Activated CD4-positive, alpha-beta T cell treated with anti-CD3 and anti-CD28 coated beads for 24 hours (primary cell): ENCODE results near the gene MPPE1.
"Not testable (repeated sequence)": the region's sequence is repeated elsewhere in the genome, so short reads cannot be mapped to it uniquely, and the experiment has no call there.

Experiments used
- DNase-seq, 2 donors: peaks; one replicate each; pipeline ENCODE4 v3.0.0-alpha.2; 2020; ENCODE audit warnings: low read depth in 2 of 2

Gene MPPE1

DNA sequence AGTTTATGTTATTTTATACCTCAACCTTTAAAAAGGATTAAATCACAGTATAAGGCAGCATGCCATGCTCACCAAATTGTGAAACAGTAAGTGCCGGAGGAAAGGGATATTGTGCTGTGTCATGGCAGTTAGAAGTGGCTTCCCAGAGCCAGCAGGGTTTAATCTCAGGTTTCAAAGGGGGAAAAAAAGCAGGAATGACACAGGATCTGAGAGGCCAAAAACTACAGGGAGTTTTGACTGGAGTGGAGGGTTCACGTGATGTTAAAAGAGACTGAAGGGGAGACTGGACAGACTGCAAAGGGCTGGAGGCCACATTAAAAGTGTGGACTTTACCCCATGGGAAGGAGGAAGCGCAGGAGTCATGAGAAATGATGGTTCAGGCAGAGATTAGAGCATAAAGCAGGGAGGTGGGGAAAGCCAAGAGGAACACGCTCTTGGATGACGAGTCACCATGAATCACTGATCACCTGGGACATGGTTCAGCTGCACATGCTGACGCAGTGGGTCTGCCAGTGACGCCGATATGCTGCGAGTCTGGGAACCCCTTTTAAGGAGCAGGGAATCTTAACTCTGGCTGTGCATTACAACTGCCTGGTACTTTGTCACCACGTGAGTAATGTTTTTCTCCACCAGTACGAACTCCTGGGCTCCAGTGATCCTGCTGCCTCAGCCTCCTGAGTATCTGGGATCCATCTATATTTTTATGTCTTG lies 50.8 kb downstream of the MPPE1 start:
- DNase-seq = no peak

- not testable (repeated sequence) for DNase-seq
These were observed 53.6 kb downstream of the MPPE1 start for GRCh38 chr18:11854554-11854953.

GRCh38 chr18:11851806-11852337 lies 56.2 kb downstream of the MPPE1 start:
- peak in 1 of 2 donors; percentile 21 for DNase-seq

DNA sequence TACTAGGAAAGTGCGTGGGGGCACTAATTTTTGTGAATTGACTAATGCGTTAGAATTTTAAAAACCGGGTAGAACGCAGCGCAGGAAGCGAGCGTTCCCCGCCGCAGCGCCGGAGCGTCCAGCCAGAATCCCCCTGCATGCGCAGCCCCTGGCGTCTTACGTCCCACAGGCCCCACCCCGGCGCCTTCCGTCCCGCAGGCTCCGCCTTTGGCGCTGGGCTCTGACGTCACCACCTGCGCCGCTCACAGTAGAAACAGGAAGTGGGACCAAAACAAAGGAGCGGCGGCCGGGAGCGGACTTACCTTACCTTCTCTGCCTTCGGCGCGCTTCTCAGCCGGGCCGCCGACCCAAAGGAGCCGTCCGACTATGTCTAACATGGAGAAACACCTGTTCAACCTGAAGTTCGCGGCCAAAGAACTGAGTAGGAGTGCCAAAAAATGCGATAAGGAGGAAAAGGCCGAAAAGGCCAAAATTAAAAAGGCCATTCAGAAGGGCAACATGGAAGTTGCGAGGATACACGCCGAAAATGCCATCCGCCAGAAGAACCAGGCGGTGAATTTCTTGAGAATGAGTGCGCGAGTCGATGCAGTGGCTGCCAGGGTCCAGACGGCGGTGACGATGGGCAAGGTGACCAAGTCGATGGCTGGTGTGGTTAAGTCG lies 56.8 kb downstream of the MPPE1 start, which contains the start of gene CHMP1B:
Gene CHMP1B (plus strand): TSS at position 268 of the 660 bp plus-strand sequence. CDS start 99 bp downstream, at position 367.
- peak; percentile 94 for DNase-seq

- DNase-seq = no peak
These were observed 57.3 kb downstream of the MPPE1 start for GRCh38 chr18:11850821-11851145.

DNA sequence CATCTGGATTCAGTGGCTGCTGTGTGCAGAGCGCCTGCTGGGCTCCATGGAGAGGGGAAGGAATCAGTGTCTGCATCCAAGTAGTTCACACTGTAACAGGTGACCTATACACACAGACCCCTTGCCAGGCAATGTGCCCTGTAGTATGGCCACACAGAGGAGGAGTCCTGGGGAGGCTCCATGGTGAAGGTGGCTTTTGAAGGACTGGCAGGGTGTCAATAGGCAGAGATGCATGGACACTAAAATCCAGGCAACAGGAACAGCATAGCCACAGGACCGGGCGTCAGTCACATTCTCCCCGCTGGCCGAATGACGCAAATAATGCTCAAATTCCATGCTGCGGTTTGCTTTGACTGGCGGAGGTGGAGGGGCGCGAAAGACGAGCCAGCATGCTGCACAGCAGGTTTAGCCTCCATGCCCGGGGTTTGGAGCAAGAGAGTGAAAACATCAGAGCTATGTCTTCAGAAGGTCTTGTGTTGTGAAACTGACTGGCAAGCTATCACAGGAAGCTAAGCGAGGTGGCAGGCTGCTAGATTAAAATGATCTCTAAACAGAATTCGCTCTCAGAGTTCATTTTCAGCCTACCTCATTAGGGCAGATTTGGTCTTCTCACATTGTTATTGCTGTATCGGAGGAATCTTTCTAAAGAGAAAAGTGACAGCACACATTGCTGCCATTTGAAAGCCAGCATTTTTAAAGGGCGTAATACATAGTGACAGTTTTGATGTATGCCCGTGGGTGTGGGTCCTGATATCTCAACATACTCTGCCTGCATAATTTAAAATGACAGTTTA lies 58.1 kb downstream of the MPPE1 start:
- peak in 1 of 2 donors; percentile 25 for DNase-seq

- DNase-seq = no peak
These were observed 58.8 kb downstream of the MPPE1 start for GRCh38 chr18:11849279-11849678.

DNA sequence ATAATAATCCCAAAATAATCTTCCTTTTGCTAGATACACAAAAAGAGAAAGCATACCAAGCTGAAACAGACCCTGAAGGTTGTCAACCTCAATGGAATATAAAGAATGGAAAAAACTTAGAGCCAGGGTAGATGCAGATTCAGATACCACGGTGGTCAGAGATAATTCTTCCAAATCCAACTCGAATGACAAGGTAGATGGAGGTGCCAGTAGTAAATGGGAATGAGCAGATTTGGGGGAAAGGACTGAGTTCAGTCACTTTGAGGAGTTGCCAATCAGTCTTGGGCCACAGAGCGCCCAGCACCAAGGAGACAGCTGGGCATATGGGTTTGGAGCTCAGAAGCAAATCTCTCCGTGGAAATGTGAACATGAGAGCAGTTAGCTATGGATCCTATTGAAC lies 60.3 kb downstream of the MPPE1 start:
- no peak for DNase-seq

GRCh38 chr18:11845654-11846053 lies 62.5 kb downstream of the MPPE1 start:
- no peak for DNase-seq

GRCh38 chr18:11844436-11844835 lies 63.7 kb downstream of the MPPE1 start:
- no peak for DNase-seq

DNA sequence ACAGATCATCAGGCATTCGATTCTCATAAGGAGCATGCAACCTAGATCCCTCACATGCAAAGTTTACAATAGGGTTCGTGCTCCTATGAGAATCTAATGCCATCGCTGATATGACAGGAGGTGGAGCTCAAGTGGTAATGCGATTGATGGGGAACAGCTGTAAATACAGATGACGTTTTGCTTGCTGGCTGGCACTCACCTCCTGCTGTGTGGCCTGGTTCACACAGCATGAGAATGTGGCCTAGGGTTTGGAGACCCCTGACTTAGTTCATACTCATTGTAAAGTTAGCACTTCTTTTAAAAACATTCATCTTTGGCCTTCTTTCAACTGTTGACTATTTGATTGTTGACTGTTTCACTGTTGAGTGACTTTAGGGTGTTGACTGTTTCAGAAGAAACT lies 65.6 kb downstream of the MPPE1 start:
- DNase-seq = no peak

- no peak for DNase-seq
These were observed 67.6 kb downstream of the MPPE1 start for GRCh38 chr18:11840493-11840892.

GRCh38 chr18:11839556-11839955 lies 68.6 kb downstream of the MPPE1 start:
- DNase-seq = no peak

GRCh38 chr18:11834772-11835171 lies 73.3 kb downstream of the MPPE1 start:
- DNase-seq = no peak
